Endothelial cell of umbilical vein (primary cell): Measurements from ENCODE around the gene HBG2. TPM values are rescaled to one million over a fixed set of nuclear protein-coding genes. Genes with fewer than 3 reads are reported as not detected.

Experiments used
- BruUV-seq: library from RNA; stranded (reverse); fragments of 400-500 nt; replicated peaks from 2 replicates; lab custom pipeline; 2021; lab: Mats Ljungman, UMichigan
- CTCF ChIA-PET: fragments of 300-600, 350-600 bp; sonication (Branson Sonifier 250); formaldehyde crosslinking; loops from one replicate; lab custom pipeline; 2021; ENCODE audit warnings: antibody characterized with exemption, inconsistent platforms; lab: Charles Lee
- POLR2A ChIA-PET: fragments of 300-600, 350-600 bp; sonication (Branson Sonifier 250); formaldehyde crosslinking; loops from one replicate; lab custom pipeline; 2021; ENCODE audit warnings: antibody characterized with exemption, inconsistent platforms; lab: Charles Lee
- DNase-seq: peaks from one replicate; pipeline ENCODE4 v3.0.0-alpha.2; 2011; ENCODE audit warnings: low read depth, low spot score
- FAIRE-seq: peaks from 2 replicates; lab custom pipeline; 2011; peaks lifted over from hg19 to GRCh38; lab: Jason Lieb, UNC
- H2AFZ ChIP-seq: 2 replicates; pipeline ENCODE4 v1.6.0; 2012; ENCODE audit warnings: low read depth, low read length, control low read depth, inconsistent platforms
- H3K27ac ChIP-seq: 2 replicates; pipeline ENCODE4 v1.5.1; 2011; ENCODE audit warnings: low read depth, mild to moderate bottlenecking, control low read depth, low read length, moderate library complexity; ENCODE audit not compliant: insufficient read depth
- H3K27me3 ChIP-seq, 2 experiments: 2 replicates each; pipeline versions ENCODE4 v1.6.0 to v1.6.1; 2011; ENCODE audit warnings: low read length in 2 of 2, mixed read lengths in 1 of 2; ENCODE audit not compliant: control insufficient read depth in 2 of 2, insufficient read depth in 2 of 2
- H3K36me3 ChIP-seq, 2 experiments: 2 replicates in 1 of 2; 3 replicates in 1 of 2; pipeline ENCODE4 v1.5.1; 2011; ENCODE audit warnings: low read length in 2 of 2, mild to moderate bottlenecking in 1 of 2, moderate library complexity in 1 of 2; ENCODE audit not compliant: control insufficient read depth in 2 of 2, insufficient read depth in 2 of 2; ENCODE audit errors: extremely low read depth in 1 of 2
- H3K4me1 ChIP-seq: 3 replicates; pipeline ENCODE4 v1.5.1; 2011; ENCODE audit warnings: mild to moderate bottlenecking, low read length; ENCODE audit not compliant: control insufficient read depth, insufficient read depth; ENCODE audit errors: extremely low read depth
- H3K4me2 ChIP-seq: 2 replicates; pipeline ENCODE4 v1.6.1; 2011; ENCODE audit warnings: low read length, control low read depth, mixed read lengths; ENCODE audit not compliant: insufficient read depth
- H3K4me3 ChIP-seq, 3 experiments: fragments of 200-600 bp in 1 of 3; sonication (generic), shearing (Covaris generic) in 1 of 3; replicated peaks in 1 of 3; 2 replicates each; pipeline ENCODE4 v1.5.1; 2011 to 2016; ENCODE audit warnings: control low read depth in 3 of 3, low read length in 3 of 3, mild to moderate bottlenecking in 2 of 3, inconsistent platforms in 1 of 3, low read depth in 1 of 3, moderate library complexity in 1 of 3; ENCODE audit not compliant: insufficient read depth in 1 of 3
- H3K79me2 ChIP-seq: 2 replicates; pipeline ENCODE4 v1.6.0; 2012; ENCODE audit warnings: low read length, inconsistent platforms; ENCODE audit not compliant: control insufficient read depth, insufficient read depth
- H3K9ac ChIP-seq: replicated peaks from 2 replicates; pipeline ENCODE3; 2011; ENCODE audit warnings: low read length, control low read depth; ENCODE audit not compliant: insufficient read depth; ENCODE audit errors: extremely low read depth
- H3K9me1 ChIP-seq: replicated peaks from 3 replicates; pipeline ENCODE4 v1.6.0; 2011; ENCODE audit warnings: mild to moderate bottlenecking, low read length; ENCODE audit not compliant: control insufficient read depth, insufficient read depth; ENCODE audit errors: extremely low read depth
- H3K9me3 ChIP-seq: replicated peaks from 2 replicates; pipeline ENCODE4 v1.5.1; 2012; ENCODE audit warnings: low read length, inconsistent platforms; ENCODE audit not compliant: control insufficient read depth, insufficient read depth
- H4K20me1 ChIP-seq: replicated peaks from 2 replicates; pipeline ENCODE3; 2011; ENCODE audit warnings: mild to moderate bottlenecking, low read length; ENCODE audit not compliant: control insufficient read depth, insufficient read depth; ENCODE audit errors: extremely low read depth
- EZH2 ChIP-seq: IDR thresholded peaks from 2 replicates; pipeline ENCODE4 v1.6.1; 2012; ENCODE audit warnings: borderline replicate concordance, low read depth, mild to moderate bottlenecking, moderate library complexity, low read length, inconsistent platforms; ENCODE audit not compliant: severe bottlenecking
- FOS ChIP-seq: IDR thresholded peaks from 2 replicates; pipeline ENCODE4 v1.6.1; 2011; ENCODE audit warnings: mild to moderate bottlenecking, low read length, moderate library complexity, borderline replicate concordance; ENCODE audit not compliant: insufficient read depth
- GATA2 ChIP-seq: IDR thresholded peaks from 2 replicates; pipeline ENCODE4 v1.7.0; 2011; ENCODE audit warnings: low read depth, mild to moderate bottlenecking, moderate library complexity, mixed read lengths, low read length; ENCODE audit not compliant: insufficient read length, insufficient read depth
- JUN ChIP-seq: IDR thresholded peaks from 2 replicates; pipeline ENCODE4 v1.6.1; 2011; ENCODE audit warnings: borderline replicate concordance, low read depth; ENCODE audit not compliant: insufficient read length, insufficient read depth
- MYC ChIP-seq: IDR thresholded peaks from one replicate; pipeline ENCODE4 v1.6.1; 2011; ENCODE audit warnings: mild to moderate bottlenecking, low read depth, low read length
- POLR2A ChIP-seq: IDR thresholded peaks from 2 replicates; pipeline ENCODE4 v1.6.1; 2012; ENCODE audit warnings: low read depth, mild to moderate bottlenecking, control low read depth, low read length
- POLR2AphosphoS5 ChIP-seq: IDR thresholded peaks from 2 replicates; pipeline ENCODE4 v1.6.1; 2012; ENCODE audit warnings: low read depth, mild to moderate bottlenecking, control low read depth, low read length, moderate library complexity; ENCODE audit not compliant: insufficient read depth
- dilution Hi-C: fragments of 300-500 bp; cut with MboI; formaldehyde crosslinking; loops from one replicate; pipeline ENCODE4 v1.15.0; 2019; ENCODE audit warnings: low sequenced_read_pairs; ENCODE audit not compliant: extremely low pct_ligation_motif_present
- intact Hi-C: fragments of 100-400 bp; cut with micrococcal nuclease; formaldehyde crosslinking; loops from one replicate; pipeline ENCODE4 v1.10.0; 2022
- polyA plus RNA-seq, 4 experiments: library from polyadenylated mRNA; depleted of rRNA in 3 of 4; stranded (reverse) in 3 of 4; unstranded in 1 of 4; fragments of >200 nt; gene quantifications; 2 replicates each; pipeline versions ENCODE4 v1.2.1 to v1.2.3, GENCODE V29; 2011 to 2012; ENCODE audit warnings: missing spikeins in 1 of 4
- total RNA-seq: library from RNA; stranded (reverse); gene quantifications from 2 replicates; pipeline ENCODE4 v1.2.3, GENCODE V29; 2021
- TF ChIP-seq, protein P1 (sequence below): IDR thresholded peaks from 2 replicates; pipeline ENCODE4 v1.6.1; 2011; ENCODE audit not compliant: insufficient read depth, insufficient read length
- TF ChIP-seq, protein P2 (sequence below), 2 donors: IDR thresholded peaks; 1 replicate in 1 of 2; 2 replicates in 1 of 2; pipeline ENCODE4 v1.5.1; 2011; ENCODE audit warnings: low read length in 2 of 2, mild to moderate bottlenecking in 2 of 2, moderate library complexity in 2 of 2, control low read depth in 1 of 2, inconsistent platforms in 1 of 2, low read depth in 1 of 2; ENCODE audit not compliant: insufficient read depth in 1 of 2; ENCODE audit errors: extremely low read depth in 1 of 2

HBG2 gene
- total and polyA plus RNA-seq, 2 donors (not counting 3 experiments of a cell fraction or from before 2014, with no cell fraction given), result 1.2 TPM; not detected in 1

DNA sequence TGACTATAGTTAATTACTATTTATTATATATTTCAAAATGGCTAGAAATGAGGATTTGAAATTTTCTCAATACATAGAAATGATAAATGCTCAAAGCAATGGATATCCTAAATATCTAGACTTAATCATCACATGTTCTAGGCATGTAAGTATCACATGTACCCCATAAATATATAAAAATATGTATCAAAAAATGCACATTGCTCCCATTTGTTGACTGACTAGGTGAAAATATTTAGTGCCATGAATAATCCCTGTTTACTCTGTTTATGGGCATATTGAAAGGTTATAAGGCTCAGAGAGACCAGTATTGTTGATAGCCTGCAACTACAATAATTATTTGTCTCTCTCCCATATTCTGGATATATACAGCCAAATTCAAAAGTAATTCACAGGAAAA is 12.0 kb upstream of the HBG2 start:
- no peak for TF ChIP-seq POLR2A
- no peak for TF ChIP-seq JUN
- TF ChIP-seq, protein P1, sequence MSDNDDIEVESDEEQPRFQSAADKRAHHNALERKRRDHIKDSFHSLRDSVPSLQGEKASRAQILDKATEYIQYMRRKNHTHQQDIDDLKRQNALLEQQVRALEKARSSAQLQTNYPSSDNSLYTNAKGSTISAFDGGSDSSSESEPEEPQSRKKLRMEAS, result no peak
- TF ChIP-seq EZH2, result no peak
- TF ChIP-seq GATA2, result no peak
- no peak for TF ChIP-seq POLR2AphosphoS5
- no peak for TF ChIP-seq FOS
- no peak overlapping the region for H2AFZ ChIP-seq
- no peak for DNase-seq
- H3K9ac ChIP-seq, result no peak overlapping the region
- H3K9me3 ChIP-seq, result no peaks in the 10 kb centered on the region
- no peaks in the 10 kb centered on the region for H3K4me1 ChIP-seq
- H3K4me2 ChIP-seq, result no peak overlapping the region
- intact Hi-C loops (loop anchor here (2.0 kb wide), 1 partner anchor 32 kb away; no protein-coding TSS in a partner anchor), dilution Hi-C loops (no loop called here)
- H3K27ac ChIP-seq, result no peak overlapping the region
- no peaks in the 10 kb centered on the region for H3K36me3 ChIP-seq
- no peaks in the 10 kb centered on the region for H3K27me3 ChIP-seq
- no peak for FAIRE-seq
- no TSS peak for BruUV-seq
- H3K9me1 ChIP-seq, result no peaks in the 10 kb centered on the region
- ChIA-PET POLR2A (no interaction called here), CTCF (no interaction called here)
- no peaks in the 10 kb centered on the region for H3K79me2 ChIP-seq
- H3K4me3 ChIP-seq, result no peak overlapping the region
- no peaks in the 10 kb centered on the region for H4K20me1 ChIP-seq

DNA sequence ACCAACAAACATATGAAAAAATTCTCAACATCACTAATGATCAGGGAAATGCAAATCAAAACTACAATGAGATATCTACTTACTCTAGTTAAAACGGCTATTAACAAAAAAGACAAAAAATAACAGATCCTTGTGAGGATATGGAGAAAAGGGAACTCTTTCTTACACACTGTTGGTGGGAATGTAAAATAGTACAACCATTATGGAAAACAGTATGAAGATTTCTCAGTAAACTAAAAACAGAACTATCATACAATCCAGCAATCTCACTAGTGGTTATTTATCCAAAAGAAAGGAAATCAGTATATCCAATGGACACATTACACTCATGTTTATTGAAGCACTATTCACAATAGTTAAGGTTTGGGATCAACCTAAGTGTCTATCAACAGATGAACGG is 11.3 kb upstream of the HBG2 start:
- no peaks in the 10 kb centered on the region for H3K79me2 ChIP-seq
- dilution Hi-C loops, result no loop called here
- no peaks in the 10 kb centered on the region for H3K9me1 ChIP-seq
- H3K9me3 ChIP-seq, result no peaks in the 10 kb centered on the region
- H3K9ac ChIP-seq, result no peak overlapping the region
- H3K36me3 ChIP-seq, result no peaks in the 10 kb centered on the region
- no TSS peak for BruUV-seq
- no peak overlapping the region for H3K4me2 ChIP-seq
- H2AFZ ChIP-seq, result no peak overlapping the region
- no peak overlapping the region for H3K27ac ChIP-seq
- no peak for TF ChIP-seq POLR2AphosphoS5
- TF ChIP-seq JUN, result no peak
- TF ChIP-seq MYC, result no peak
- TF ChIP-seq POLR2A, result no peak
- TF ChIP-seq EZH2, result no peak
- TF ChIP-seq, protein P1, result no peak
- TF ChIP-seq, protein P2, sequence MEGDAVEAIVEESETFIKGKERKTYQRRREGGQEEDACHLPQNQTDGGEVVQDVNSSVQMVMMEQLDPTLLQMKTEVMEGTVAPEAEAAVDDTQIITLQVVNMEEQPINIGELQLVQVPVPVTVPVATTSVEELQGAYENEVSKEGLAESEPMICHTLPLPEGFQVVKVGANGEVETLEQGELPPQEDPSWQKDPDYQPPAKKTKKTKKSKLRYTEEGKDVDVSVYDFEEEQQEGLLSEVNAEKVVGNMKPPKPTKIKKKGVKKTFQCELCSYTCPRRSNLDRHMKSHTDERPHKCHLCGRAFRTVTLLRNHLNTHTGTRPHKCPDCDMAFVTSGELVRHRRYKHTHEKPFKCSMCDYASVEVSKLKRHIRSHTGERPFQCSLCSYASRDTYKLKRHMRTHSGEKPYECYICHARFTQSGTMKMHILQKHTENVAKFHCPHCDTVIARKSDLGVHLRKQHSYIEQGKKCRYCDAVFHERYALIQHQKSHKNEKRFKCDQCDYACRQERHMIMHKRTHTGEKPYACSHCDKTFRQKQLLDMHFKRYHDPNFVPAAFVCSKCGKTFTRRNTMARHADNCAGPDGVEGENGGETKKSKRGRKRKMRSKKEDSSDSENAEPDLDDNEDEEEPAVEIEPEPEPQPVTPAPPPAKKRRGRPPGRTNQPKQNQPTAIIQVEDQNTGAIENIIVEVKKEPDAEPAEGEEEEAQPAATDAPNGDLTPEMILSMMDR (IDR thresholded peaks at IDR 0.05; ENCODE audit: extremely low read depth in 1 of 2, insufficient read depth in 1 of 2, low read depth in 1 of 2, low read length in 2 of 2), result no peak
- TF ChIP-seq FOS, result no peak
- TF ChIP-seq GATA2, result no peak
- no peaks in the 10 kb centered on the region for H3K27me3 ChIP-seq
- FAIRE-seq (no peak), DNase-seq (no peak)
- no peaks in the 10 kb centered on the region for H3K4me1 ChIP-seq
- POLR2A ChIA-PET, result no interaction called here
- CTCF ChIA-PET, result no interaction called here
- intact Hi-C loops, result loop anchor here (2.0 kb wide), 1 partner anchor 33 kb away; no protein-coding TSS in a partner anchor
- H3K4me3 ChIP-seq, result no peak overlapping the region
- H4K20me1 ChIP-seq, result no peaks in the 10 kb centered on the region
